PC-9 (cell line): ENCODE measurements around the gene KRTAP4-2.
"Not testable (repeated sequence)": the region's sequence is repeated elsewhere in the genome, so short reads cannot be mapped to it uniquely, and the experiment has no call there.

Experiments used
- EZH2 ChIP-seq: fragments of 200-600 bp; sonication (generic); IDR thresholded peaks from 2 replicates; pipeline ENCODE4 v1.8.0; 2017; ENCODE audit warnings: antibody characterized with exemption, low read depth
- TF ChIP-seq, protein P1 (sequence below): fragments of 200-600 bp; sonication (generic); conservative IDR thresholded peaks from 2 replicates; pipeline ENCODE4 v1.6.1; 2017; ENCODE audit warnings: mixed run types, antibody characterized with exemption, mild to moderate bottlenecking, moderate library complexity

GRCh38 chr17:41148971-41149651 lies 28.9 kb downstream of the KRTAP4-2 start:
- TF ChIP-seq, protein P1, sequence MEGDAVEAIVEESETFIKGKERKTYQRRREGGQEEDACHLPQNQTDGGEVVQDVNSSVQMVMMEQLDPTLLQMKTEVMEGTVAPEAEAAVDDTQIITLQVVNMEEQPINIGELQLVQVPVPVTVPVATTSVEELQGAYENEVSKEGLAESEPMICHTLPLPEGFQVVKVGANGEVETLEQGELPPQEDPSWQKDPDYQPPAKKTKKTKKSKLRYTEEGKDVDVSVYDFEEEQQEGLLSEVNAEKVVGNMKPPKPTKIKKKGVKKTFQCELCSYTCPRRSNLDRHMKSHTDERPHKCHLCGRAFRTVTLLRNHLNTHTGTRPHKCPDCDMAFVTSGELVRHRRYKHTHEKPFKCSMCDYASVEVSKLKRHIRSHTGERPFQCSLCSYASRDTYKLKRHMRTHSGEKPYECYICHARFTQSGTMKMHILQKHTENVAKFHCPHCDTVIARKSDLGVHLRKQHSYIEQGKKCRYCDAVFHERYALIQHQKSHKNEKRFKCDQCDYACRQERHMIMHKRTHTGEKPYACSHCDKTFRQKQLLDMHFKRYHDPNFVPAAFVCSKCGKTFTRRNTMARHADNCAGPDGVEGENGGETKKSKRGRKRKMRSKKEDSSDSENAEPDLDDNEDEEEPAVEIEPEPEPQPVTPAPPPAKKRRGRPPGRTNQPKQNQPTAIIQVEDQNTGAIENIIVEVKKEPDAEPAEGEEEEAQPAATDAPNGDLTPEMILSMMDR, result not testable (repeated sequence)
- not testable (repeated sequence) for TF ChIP-seq EZH2
